Neuronal stem cell (in vitro differentiated cells): ENCODE measurements around the gene DOCK3.
"Not testable (repeated sequence)": the region's sequence is repeated elsewhere in the genome, so short reads cannot be mapped to it uniquely, and the experiment has no call there.

ENCODE experiments used
- DNase-seq: peaks from one replicate; pipeline ENCODE4 v3.0.0-alpha.2; 2013; ENCODE audit warnings: low spot score
- H2AFZ ChIP-seq: one replicate; pipeline ENCODE4 v1.6.1; 2013; ENCODE audit warnings: mild to moderate bottlenecking, low read length, inconsistent platforms
- H2AK5ac ChIP-seq: 2 replicates; pipeline ENCODE4 v1.6.1; 2013; ENCODE audit warnings: low read depth, mild to moderate bottlenecking, inconsistent platforms, low read length, moderate library complexity, mixed read lengths
- H2BK120ac ChIP-seq: 2 replicates; pipeline ENCODE4 v1.6.1; 2013; ENCODE audit warnings: low read depth, mild to moderate bottlenecking, inconsistent platforms, low read length, moderate library complexity, mixed read lengths
- H2BK12ac ChIP-seq: one replicate; pipeline ENCODE4 v1.6.1; 2013; ENCODE audit warnings: low read length, inconsistent platforms
- H2BK15ac ChIP-seq: 2 replicates; pipeline ENCODE4 v1.6.1; 2013; ENCODE audit warnings: mild to moderate bottlenecking, low read length, inconsistent platforms, mixed read lengths
- H2BK5ac ChIP-seq: one replicate; pipeline ENCODE4 v1.6.1; 2013; ENCODE audit warnings: inconsistent platforms, mild to moderate bottlenecking, low read length, moderate library complexity
- H3K14ac ChIP-seq: one replicate; pipeline ENCODE4 v1.6.1; 2013; ENCODE audit warnings: low read length, inconsistent platforms
- H3K18ac ChIP-seq: 2 replicates; pipeline ENCODE4 v1.6.1; 2013; ENCODE audit warnings: low read length, inconsistent platforms
- H3K23ac ChIP-seq: 2 replicates; pipeline ENCODE4 v1.6.1; 2013; ENCODE audit warnings: low read depth, mild to moderate bottlenecking, mixed read lengths, low read length, inconsistent platforms; ENCODE audit not compliant: poor library complexity
- H3K27ac ChIP-seq: replicated peaks from 3 replicates; pipeline ENCODE4 v1.5.1; 2013; ENCODE audit warnings: low read length, inconsistent platforms
- H3K27me3 ChIP-seq, 3 experiments: 2 replicates each; pipeline ENCODE4 v1.6.1; 2013; ENCODE audit warnings: low read length in 3 of 3, mild to moderate bottlenecking in 2 of 3, inconsistent platforms in 1 of 3, low read depth in 1 of 3, mixed read lengths in 1 of 3, moderate library complexity in 1 of 3; ENCODE audit not compliant: control insufficient read depth in 3 of 3, insufficient read depth in 3 of 3
- H3K36me3 ChIP-seq, 2 donors: replicated peaks in 1 of 2; 2 replicates each; pipeline ENCODE4 v1.6.1; 2013; ENCODE audit warnings: low read length in 2 of 2; ENCODE audit not compliant: control insufficient read depth in 2 of 2, insufficient read depth in 2 of 2
- H3K4ac ChIP-seq: 2 replicates; pipeline ENCODE4 v1.6.1; 2013; ENCODE audit warnings: inconsistent platforms, mild to moderate bottlenecking, low read length, moderate library complexity
- H3K4me1 ChIP-seq, 2 donors: 1 replicate in 1 of 2; 2 replicates in 1 of 2; pipeline ENCODE4 v1.6.1; 2013; ENCODE audit warnings: low read length in 2 of 2, low read depth in 1 of 2; ENCODE audit not compliant: control insufficient read depth in 2 of 2, insufficient read depth in 1 of 2
- H3K4me2 ChIP-seq: one replicate; pipeline ENCODE4 v1.6.1; 2013; ENCODE audit warnings: mild to moderate bottlenecking, low read length, inconsistent platforms; ENCODE audit not compliant: insufficient read depth, poor library complexity, severe bottlenecking
- H3K4me3 ChIP-seq, 2 donors: 2 replicates each; pipeline ENCODE4 v1.5.1; 2013; ENCODE audit warnings: low read length in 2 of 2, mild to moderate bottlenecking in 2 of 2, inconsistent platforms in 1 of 2, moderate library complexity in 1 of 2
- H3K79me1 ChIP-seq: one replicate; pipeline ENCODE4 v1.6.1; 2013; ENCODE audit warnings: low read depth, mild to moderate bottlenecking, inconsistent platforms, low read length, moderate library complexity
- H3K9ac ChIP-seq: one replicate; pipeline ENCODE4 v1.6.1; 2013; ENCODE audit warnings: mild to moderate bottlenecking, low read depth, low read length, inconsistent platforms; ENCODE audit not compliant: poor library complexity
- H3K9me3 ChIP-seq, 2 donors: replicated peaks in 1 of 2; 2 replicates each; pipeline versions ENCODE3 to v1.6.1; 2013; ENCODE audit warnings: low read length in 2 of 2, mild to moderate bottlenecking in 2 of 2, inconsistent platforms in 1 of 2, low read depth in 1 of 2, mixed read lengths in 1 of 2, moderate library complexity in 1 of 2; ENCODE audit not compliant: control insufficient read depth in 2 of 2, insufficient read depth in 1 of 2
- H4K8ac ChIP-seq: one replicate; pipeline ENCODE4 v1.6.1; 2013; ENCODE audit warnings: low read depth, mild to moderate bottlenecking, inconsistent platforms, low read length, moderate library complexity
- H4K91ac ChIP-seq: one replicate; pipeline ENCODE4 v1.6.1; 2013; ENCODE audit warnings: low read length, low read depth, mild to moderate bottlenecking, inconsistent platforms; ENCODE audit not compliant: poor library complexity
- WGBS, 2 donors: extraction: QIAGEN DNeasy Blood & Tissue Kit; methylation state at CpG; one replicate each; pipeline ENCODE4 v1.1.7; 2013; ENCODE audit warnings: missing lambda C conversion rate in 2 of 2, mixed read lengths in 1 of 2; ENCODE audit not compliant: insufficient read length in 2 of 2, insufficient replicate concordance in 1 of 2; ENCODE audit errors: extremely low coverage in 2 of 2; 5-methylcytosine and 5-hydroxymethylcytosine counted together

The DOCK3 gene

GRCh38 chr3:51307945-51308607 is 633.3 kb downstream of the DOCK3 start:
- no CpG with 5 or more reads among the region's 5 CpGs for WGBS, 2 donors
- H3K4me1 ChIP-seq: peaks cover 2 to 15% of the 10 kb centered on the region in 2 donors
- not testable (repeated sequence) for H3K18ac ChIP-seq, H2BK15ac ChIP-seq, H2BK12ac ChIP-seq, H2BK120ac ChIP-seq, H3K9me3 ChIP-seq, H2BK5ac ChIP-seq, H4K8ac ChIP-seq, H2AFZ ChIP-seq, H3K79me1 ChIP-seq, H3K4me3 ChIP-seq, H4K91ac ChIP-seq, H3K23ac ChIP-seq, H3K14ac ChIP-seq, H3K4me2 ChIP-seq, H3K27me3 ChIP-seq, H3K4ac ChIP-seq, H3K9ac ChIP-seq, H3K36me3 ChIP-seq, H2AK5ac ChIP-seq
- DNase-seq: peak; percentile 11
- H3K27ac ChIP-seq: peak overlapping the region; percentile 82

GRCh38 chr3:51311055-51311454 is 636.3 kb downstream of the DOCK3 start:
- no peak overlapping the region for H3K27ac ChIP-seq
- DNase-seq: no peak
- H2AK5ac ChIP-seq: no peak overlapping the region
- H2BK5ac ChIP-seq: no peak overlapping the region
- no peaks in the 10 kb centered on the region for H3K27me3 ChIP-seq
- H3K23ac ChIP-seq: no peak overlapping the region
- no peak overlapping the region for H3K14ac ChIP-seq
- H3K4me2 ChIP-seq: no peak overlapping the region
- H3K79me1 ChIP-seq: no peaks in the 10 kb centered on the region
- peaks cover 0 to 3% of the 10 kb centered on the region in 2 donors for H3K9me3 ChIP-seq
- H3K4ac ChIP-seq: no peak overlapping the region
- no peak overlapping the region for H4K8ac ChIP-seq
- WGBS, 2 donors: no CpG with 5 or more reads among the region's 1 CpG
- no peak overlapping the region for H2BK12ac ChIP-seq
- H3K36me3 ChIP-seq: peaks cover 0 to 4% of the 10 kb centered on the region in 2 donors
- H3K4me3 ChIP-seq: no peak overlapping the region
- H3K18ac ChIP-seq: no peak overlapping the region
- no peak overlapping the region for H4K91ac ChIP-seq
- H2AFZ ChIP-seq: no peak overlapping the region
- no peak overlapping the region for H3K9ac ChIP-seq
- H3K4me1 ChIP-seq: peaks cover 2 to 4% of the 10 kb centered on the region in 2 donors
- no peak overlapping the region for H2BK120ac ChIP-seq
- H2BK15ac ChIP-seq: no peak overlapping the region

- Histone ChIP-seq H2BK5ac (no peak overlapping the region), H2BK15ac (no peak overlapping the region), H2AK5ac (no peak overlapping the region), H3K4me1 (peaks cover 0 to 2% of the 10 kb centered on the region in 2 donors), H2AFZ (no peak overlapping the region), H3K27ac (no peak overlapping the region), H3K9ac (no peak overlapping the region), H4K8ac (no peak overlapping the region), H3K9me3 (no peaks in the 10 kb centered on the region), H3K79me1 (no peaks in the 10 kb centered on the region), H3K4ac (no peak overlapping the region), H3K18ac (no peak overlapping the region), H3K27me3 (no peaks in the 10 kb centered on the region), H3K4me2 (no peak overlapping the region), H3K4me3 (no peak overlapping the region), H2BK12ac (no peak overlapping the region), H4K91ac (no peak overlapping the region), H3K23ac (no peak overlapping the region), H2BK120ac (no peak overlapping the region), H3K14ac (no peak overlapping the region), H3K36me3 (peaks cover 0 to 3% of the 10 kb centered on the region in 2 donors)
- DNase-seq: no peak
- WGBS, 2 donors: no CpG with 5 or more reads among the region's 2 CpGs
Observed at GRCh38 chr3:51328206-51328605, 653.5 kb downstream of the DOCK3 start.

GRCh38 chr3:51330046-51330445 is 655.3 kb downstream of the DOCK3 start:
- H3K4me1 ChIP-seq: peaks cover 0 to 10% of the 10 kb centered on the region in 2 donors
- H4K91ac ChIP-seq: no peak overlapping the region
- H3K36me3 ChIP-seq: peaks cover 0 to 4% of the 10 kb centered on the region in 2 donors
- no peak overlapping the region for H3K4ac ChIP-seq
- H3K4me2 ChIP-seq: no peak overlapping the region
- WGBS, 2 donors: no CpG with 5 or more reads among the region's 2 CpGs
- H2BK5ac ChIP-seq: no peak overlapping the region
- H3K9me3 ChIP-seq: no peaks in the 10 kb centered on the region
- H3K23ac ChIP-seq: no peak overlapping the region
- no peak overlapping the region for H2BK15ac ChIP-seq
- DNase-seq: no peak
- no peak overlapping the region for H3K4me3 ChIP-seq
- no peaks in the 10 kb centered on the region for H3K27me3 ChIP-seq
- no peak overlapping the region for H2BK120ac ChIP-seq
- H2AK5ac ChIP-seq: no peak overlapping the region
- H3K18ac ChIP-seq: no peak overlapping the region
- H3K9ac ChIP-seq: no peak overlapping the region
- H2AFZ ChIP-seq: no peak overlapping the region
- H4K8ac ChIP-seq: no peak overlapping the region
- no peaks in the 10 kb centered on the region for H3K79me1 ChIP-seq
- H3K27ac ChIP-seq: no peak overlapping the region
- H2BK12ac ChIP-seq: no peak overlapping the region
- H3K14ac ChIP-seq: no peak overlapping the region
